ENCODE results near the gene MIEF1.
"Not testable (repeated sequence)": the region's sequence is repeated elsewhere in the genome, so short reads cannot be mapped to it uniquely, and the experiment has no call there.

MIEF1 gene

DNA sequence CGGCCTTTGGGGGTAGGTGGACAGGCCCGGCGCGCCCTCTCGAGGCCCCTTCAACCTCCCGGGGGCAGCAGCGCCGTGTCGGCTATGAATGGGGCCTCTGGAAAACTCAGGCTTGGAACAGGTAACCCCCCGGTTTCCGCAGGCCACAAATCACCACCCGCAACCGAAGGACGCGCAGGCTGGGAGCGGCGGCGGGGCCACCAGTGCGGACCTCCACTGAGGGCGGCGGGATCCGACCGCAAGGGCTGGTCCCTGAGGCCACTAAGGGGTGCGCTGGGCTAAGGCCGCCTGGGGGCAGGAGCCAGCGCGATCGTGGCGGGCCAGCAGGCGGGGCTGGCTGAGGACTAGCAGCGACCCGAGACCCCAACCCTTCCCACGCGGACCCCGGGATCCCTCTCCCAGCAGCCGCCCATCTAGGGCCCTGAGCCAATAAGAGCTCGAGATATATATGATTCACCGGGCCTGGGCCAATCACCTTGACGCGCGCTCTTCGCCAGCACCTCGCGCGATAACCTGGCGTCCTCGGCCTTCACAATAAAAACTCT lies 17.7 kb downstream of the MIEF1 start:
- no peaks in the 10 kb centered on the region for H3K27me3 ChIP-seq (ENCODE audit: insufficient read depth, poor library complexity, severe bottlenecking)

DNA sequence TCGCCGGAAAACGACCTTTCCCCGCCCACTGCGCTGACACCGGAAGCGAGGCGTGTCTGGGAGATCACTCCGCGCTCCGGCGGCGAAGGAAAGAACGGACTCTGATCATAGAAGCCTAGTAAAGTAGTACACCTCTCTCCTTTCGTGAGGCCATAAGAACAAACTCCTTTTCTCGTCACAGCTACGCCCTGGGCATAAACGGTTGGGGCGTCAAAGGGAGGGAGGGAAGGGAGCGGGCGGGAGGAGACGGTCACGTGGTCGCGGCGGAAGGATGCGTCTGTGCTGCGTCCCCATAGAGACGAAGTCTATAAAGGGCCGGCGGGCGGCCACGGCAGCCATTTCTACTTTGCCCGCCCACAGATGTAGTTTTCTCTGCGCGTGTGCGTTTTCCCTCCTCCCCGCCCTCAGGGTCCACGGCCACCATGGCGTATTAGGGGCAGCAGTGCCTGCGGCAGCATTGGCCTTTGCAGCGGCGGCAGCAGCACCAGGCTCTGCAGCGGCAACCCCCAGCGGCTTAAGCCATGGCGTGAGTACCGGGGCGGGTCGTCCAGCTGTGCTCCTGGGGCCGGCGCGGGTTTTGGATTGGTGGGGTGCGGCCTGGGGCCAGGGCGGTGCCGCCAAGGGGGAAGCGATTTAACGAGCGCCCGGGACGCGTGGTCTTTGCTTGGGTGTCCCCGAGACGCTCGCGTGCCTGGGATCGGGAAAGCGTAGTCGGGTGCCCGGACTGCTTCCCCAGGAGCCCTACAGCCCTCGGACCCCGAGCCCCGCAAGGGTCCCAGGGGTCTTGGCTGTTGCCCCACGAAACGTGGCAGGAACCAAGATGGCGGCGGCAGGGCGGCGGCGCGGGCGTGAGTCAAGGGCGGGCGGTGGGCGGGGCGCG lies 18.4 kb downstream of the MIEF1 start, which contains the start of gene ATF4:
Gene ATF4 (plus strand): TSS at position 337 of the 880 bp plus-strand sequence. CDS start 884 bp downstream, outside the sequence.
- TF ChIP-seq, protein P1, sequence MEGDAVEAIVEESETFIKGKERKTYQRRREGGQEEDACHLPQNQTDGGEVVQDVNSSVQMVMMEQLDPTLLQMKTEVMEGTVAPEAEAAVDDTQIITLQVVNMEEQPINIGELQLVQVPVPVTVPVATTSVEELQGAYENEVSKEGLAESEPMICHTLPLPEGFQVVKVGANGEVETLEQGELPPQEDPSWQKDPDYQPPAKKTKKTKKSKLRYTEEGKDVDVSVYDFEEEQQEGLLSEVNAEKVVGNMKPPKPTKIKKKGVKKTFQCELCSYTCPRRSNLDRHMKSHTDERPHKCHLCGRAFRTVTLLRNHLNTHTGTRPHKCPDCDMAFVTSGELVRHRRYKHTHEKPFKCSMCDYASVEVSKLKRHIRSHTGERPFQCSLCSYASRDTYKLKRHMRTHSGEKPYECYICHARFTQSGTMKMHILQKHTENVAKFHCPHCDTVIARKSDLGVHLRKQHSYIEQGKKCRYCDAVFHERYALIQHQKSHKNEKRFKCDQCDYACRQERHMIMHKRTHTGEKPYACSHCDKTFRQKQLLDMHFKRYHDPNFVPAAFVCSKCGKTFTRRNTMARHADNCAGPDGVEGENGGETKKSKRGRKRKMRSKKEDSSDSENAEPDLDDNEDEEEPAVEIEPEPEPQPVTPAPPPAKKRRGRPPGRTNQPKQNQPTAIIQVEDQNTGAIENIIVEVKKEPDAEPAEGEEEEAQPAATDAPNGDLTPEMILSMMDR (IDR thresholded peaks at IDR 0.05; ENCODE audit: poor library complexity, severe bottlenecking): no peak
- no peak for DNase-seq (ENCODE audit: low spot score)

More for the DNA sequence above, 17.7 kb downstream of the MIEF1 start:
- H3K4me3 ChIP-seq (ENCODE audit: severe bottlenecking): peak overlapping the region; percentile 99
- peak; percentile 71 for ATAC-seq (ENCODE audit: low read depth)
- peak; percentile 97 for DNase-seq (ENCODE audit: low spot score)
- peak overlapping the region; percentile 96 for H3K27ac ChIP-seq (ENCODE audit: poor library complexity, severe bottlenecking)
- H3K4me1 ChIP-seq (ENCODE audit: insufficient read depth, poor library complexity, severe bottlenecking): no peaks in the 10 kb centered on the region
- TF ChIP-seq, protein P1 (IDR thresholded peaks at IDR 0.05; ENCODE audit: poor library complexity, severe bottlenecking): peak; percentile 40
- H3K9me3 ChIP-seq (ENCODE audit: severe bottlenecking): no peaks in the 10 kb centered on the region
- peaks cover 54% of the 10 kb centered on the region for H3K36me3 ChIP-seq (ENCODE audit: low read depth)

DNA sequence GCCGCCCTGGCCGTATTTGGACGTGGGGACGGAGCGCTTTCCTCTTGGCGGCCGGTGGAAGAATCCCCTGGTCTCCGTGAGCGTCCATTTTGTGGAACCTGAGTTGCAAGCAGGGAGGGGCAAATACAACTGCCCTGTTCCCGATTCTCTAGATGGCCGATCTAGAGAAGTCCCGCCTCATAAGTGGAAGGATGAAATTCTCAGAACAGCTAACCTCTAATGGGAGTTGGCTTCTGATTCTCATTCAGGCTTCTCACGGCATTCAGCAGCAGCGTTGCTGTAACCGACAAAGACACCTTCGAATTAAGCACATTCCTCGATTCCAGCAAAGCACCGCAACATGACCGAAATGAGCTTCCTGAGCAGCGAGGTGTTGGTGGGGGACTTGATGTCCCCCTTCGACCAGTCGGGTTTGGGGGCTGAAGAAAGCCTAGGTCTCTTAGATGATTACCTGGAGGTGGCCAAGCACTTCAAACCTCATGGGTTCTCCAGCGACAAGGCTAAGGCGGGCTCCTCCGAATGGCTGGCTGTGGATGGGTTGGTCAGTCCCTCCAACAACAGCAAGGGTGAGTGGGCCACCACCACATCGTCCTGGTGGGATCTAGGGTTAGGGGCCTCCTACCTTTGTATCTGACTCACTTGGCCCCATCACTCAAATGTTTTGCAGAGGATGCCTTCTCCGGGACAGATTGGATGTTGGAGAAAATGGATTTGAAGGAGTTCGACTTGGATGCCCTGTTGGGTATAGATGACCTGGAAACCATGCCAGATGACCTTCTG lies 19.2 kb downstream of the MIEF1 start:
- Histone ChIP-seq H3K27ac (ENCODE audit: poor library complexity, severe bottlenecking) (peak overlapping the region; percentile 96), H3K4me3 (ENCODE audit: severe bottlenecking) (peak overlapping the region; percentile 99), H3K36me3 (ENCODE audit: low read depth) (peaks cover 41% of the 10 kb centered on the region)
- DNase-seq (ENCODE audit: low spot score); H3K9me3 ChIP-seq (ENCODE audit: severe bottlenecking); H3K27me3 ChIP-seq (ENCODE audit: insufficient read depth, poor library complexity, severe bottlenecking); H3K4me1 ChIP-seq (ENCODE audit: insufficient read depth, poor library complexity, severe bottlenecking); ATAC-seq (ENCODE audit: low read depth): not testable (repeated sequence)

More for the DNA sequence above, 18.4 kb downstream of the MIEF1 start, which contains the start of gene ATF4:
- H3K36me3 ChIP-seq (ENCODE audit: low read depth): peaks cover 47% of the 10 kb centered on the region
- no peaks in the 10 kb centered on the region for H3K27me3 ChIP-seq (ENCODE audit: insufficient read depth, poor library complexity, severe bottlenecking)
- peak within 1 kb of the TSS; percentile 99 for H3K4me3 ChIP-seq (ENCODE audit: severe bottlenecking)
- peak within 1 kb of the TSS; percentile 96 for H3K27ac ChIP-seq (ENCODE audit: poor library complexity, severe bottlenecking)
- peak; percentile 7; the same call in 1 of the 3 replicates for ATAC-seq (ENCODE audit: low read depth)
- H3K9me3 ChIP-seq (ENCODE audit: severe bottlenecking): no peaks in the 10 kb centered on the region
- H3K4me1 ChIP-seq (ENCODE audit: insufficient read depth, poor library complexity, severe bottlenecking): no peaks in the 10 kb centered on the region

DNA sequence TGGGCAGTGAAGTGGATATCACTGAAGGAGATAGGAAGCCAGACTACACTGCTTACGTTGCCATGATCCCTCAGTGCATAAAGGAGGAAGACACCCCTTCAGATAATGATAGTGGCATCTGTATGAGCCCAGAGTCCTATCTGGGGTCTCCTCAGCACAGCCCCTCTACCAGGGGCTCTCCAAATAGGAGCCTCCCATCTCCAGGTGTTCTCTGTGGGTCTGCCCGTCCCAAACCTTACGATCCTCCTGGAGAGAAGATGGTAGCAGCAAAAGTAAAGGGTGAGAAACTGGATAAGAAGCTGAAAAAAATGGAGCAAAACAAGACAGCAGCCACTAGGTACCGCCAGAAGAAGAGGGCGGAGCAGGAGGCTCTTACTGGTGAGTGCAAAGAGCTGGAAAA lies 20.0 kb downstream of the MIEF1 start:
- not testable (repeated sequence) for ATAC-seq (ENCODE audit: low read depth); DNase-seq (ENCODE audit: low spot score); H3K9me3 ChIP-seq (ENCODE audit: severe bottlenecking); H3K4me1 ChIP-seq (ENCODE audit: insufficient read depth, poor library complexity, severe bottlenecking); H3K27me3 ChIP-seq (ENCODE audit: insufficient read depth, poor library complexity, severe bottlenecking)
- H3K27ac ChIP-seq (ENCODE audit: poor library complexity, severe bottlenecking): peak overlapping the region; percentile 96
- peaks cover 36% of the 10 kb centered on the region for H3K36me3 ChIP-seq (ENCODE audit: low read depth)
- peak overlapping the region; percentile 99 for H3K4me3 ChIP-seq (ENCODE audit: severe bottlenecking)

- peaks cover 3% of the 10 kb centered on the region for H3K4me1 ChIP-seq (ENCODE audit: insufficient read depth, poor library complexity, severe bottlenecking)
- H3K4me3 ChIP-seq (ENCODE audit: severe bottlenecking): peak overlapping the region; percentile 99
- ATAC-seq (ENCODE audit: low read depth): peak; percentile 18
- TF ChIP-seq, protein P1 (IDR thresholded peaks at IDR 0.05; ENCODE audit: poor library complexity, severe bottlenecking): no peak
- DNase-seq (ENCODE audit: low spot score): no peak
- H3K36me3 ChIP-seq (ENCODE audit: low read depth): peaks cover 35% of the 10 kb centered on the region
- peak overlapping the region; percentile 96 for H3K27ac ChIP-seq (ENCODE audit: poor library complexity, severe bottlenecking)
- no peaks in the 10 kb centered on the region for H3K27me3 ChIP-seq (ENCODE audit: insufficient read depth, poor library complexity, severe bottlenecking)
- H3K9me3 ChIP-seq (ENCODE audit: severe bottlenecking): no peaks in the 10 kb centered on the region
These were observed 20.6 kb downstream of the MIEF1 start for GRCh38 chr22:39522567-39523300.
